ENCODE measurements around the gene TTLL9. TPM values are rescaled to one million over a fixed set of nuclear protein-coding genes. Genes with fewer than 3 reads are reported as not detected.

TTLL9 gene
- total RNA-seq, 4 donors from 2014 or later = 2.8 to 3.7 (median 3.1) TPM

GRCh38 chr20:31968291-31969126, 98.1 kb downstream of the TTLL9 start:
- WGBS, 2 donors = 1 to 5% methylated on average over 40 of the region's 57 CpGs
- DNase-seq (ENCODE audit: low spot score in 2 of 2) = peak; percentile 27 to 57
- peak in 1 of 2 donors; percentile 48 for TF ChIP-seq EP300 (IDR thresholded peaks at IDR 0.05)
- TF ChIP-seq, protein P1, sequence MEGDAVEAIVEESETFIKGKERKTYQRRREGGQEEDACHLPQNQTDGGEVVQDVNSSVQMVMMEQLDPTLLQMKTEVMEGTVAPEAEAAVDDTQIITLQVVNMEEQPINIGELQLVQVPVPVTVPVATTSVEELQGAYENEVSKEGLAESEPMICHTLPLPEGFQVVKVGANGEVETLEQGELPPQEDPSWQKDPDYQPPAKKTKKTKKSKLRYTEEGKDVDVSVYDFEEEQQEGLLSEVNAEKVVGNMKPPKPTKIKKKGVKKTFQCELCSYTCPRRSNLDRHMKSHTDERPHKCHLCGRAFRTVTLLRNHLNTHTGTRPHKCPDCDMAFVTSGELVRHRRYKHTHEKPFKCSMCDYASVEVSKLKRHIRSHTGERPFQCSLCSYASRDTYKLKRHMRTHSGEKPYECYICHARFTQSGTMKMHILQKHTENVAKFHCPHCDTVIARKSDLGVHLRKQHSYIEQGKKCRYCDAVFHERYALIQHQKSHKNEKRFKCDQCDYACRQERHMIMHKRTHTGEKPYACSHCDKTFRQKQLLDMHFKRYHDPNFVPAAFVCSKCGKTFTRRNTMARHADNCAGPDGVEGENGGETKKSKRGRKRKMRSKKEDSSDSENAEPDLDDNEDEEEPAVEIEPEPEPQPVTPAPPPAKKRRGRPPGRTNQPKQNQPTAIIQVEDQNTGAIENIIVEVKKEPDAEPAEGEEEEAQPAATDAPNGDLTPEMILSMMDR (IDR thresholded peaks at IDR 0.05) = no peak
- H3K9me3 ChIP-seq = no peaks in the 10 kb centered on the region
- H3K27ac ChIP-seq = no peak overlapping the region
- peaks cover 3 to 44% of the 10 kb centered on the region in 2 donors for H3K27me3 ChIP-seq
- H3K4me3 ChIP-seq = peak overlapping the region in 1 of 4 donors; percentile 35
- H3K36me3 ChIP-seq = no peaks in the 10 kb centered on the region
- H3K4me1 ChIP-seq = peaks cover 0 to 14% (median 0%) of the 10 kb centered on the region in 4 donors

- Histone ChIP-seq H3K36me3 (no peaks in the 10 kb centered on the region), H3K4me1 (peaks cover 0 to 16% (median 0%) of the 10 kb centered on the region in 4 donors), H3K27ac (no peak overlapping the region), H3K27me3 (peaks cover 3 to 44% of the 10 kb centered on the region in 2 donors), H3K9me3 (no peaks in the 10 kb centered on the region), H3K4me3 (no peak overlapping the region)
- no peak for DNase-seq (ENCODE audit: low spot score in 2 of 2)
- 68 to 69% methylated on average over 5 of the region's 5 CpGs for WGBS, 2 donors
- TF ChIP-seq POLR2A (IDR thresholded peaks at IDR 0.05) (no peak), EP300 (IDR thresholded peaks at IDR 0.05) (no peak)
These were observed 99.6 kb downstream of the TTLL9 start for GRCh38 chr20:31969991-31970390.

DNA sequence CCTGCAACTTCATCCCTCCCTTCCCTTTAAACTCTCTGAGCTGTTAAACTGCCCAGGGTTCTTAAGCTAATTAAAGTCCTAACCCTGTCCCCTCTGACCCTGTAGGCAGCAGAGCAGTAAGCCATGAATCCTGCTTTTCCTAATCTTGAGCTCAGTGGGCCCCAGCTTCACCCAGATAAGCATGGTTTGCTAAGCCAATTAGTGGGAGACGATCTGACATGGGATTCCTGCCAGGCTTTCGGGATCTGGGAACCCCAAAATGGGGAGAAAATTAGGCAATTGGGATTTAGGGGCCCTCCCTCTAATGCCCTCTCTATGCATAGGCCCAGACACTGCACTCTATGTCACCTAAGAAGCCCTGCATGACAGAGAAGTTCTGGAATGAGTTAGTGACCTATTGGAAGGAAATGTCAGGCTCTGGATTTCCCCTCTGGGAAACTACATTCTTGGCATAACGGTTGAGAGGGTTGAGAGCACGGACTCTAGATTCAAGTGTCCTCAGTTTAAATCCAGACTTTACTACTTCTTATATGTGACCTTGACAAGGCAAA, 102.1 kb downstream of the TTLL9 start:
- peaks cover 0 to 17% (median 0%) of the 10 kb centered on the region in 4 donors for H3K4me1 ChIP-seq
- H3K27ac ChIP-seq = no peak overlapping the region
- no peak overlapping the region for H3K4me3 ChIP-seq
- no peaks in the 10 kb centered on the region for H3K36me3 ChIP-seq
- 16 to 17% methylated on average over 4 of the region's 4 CpGs for WGBS, 2 donors
- H3K27me3 ChIP-seq = peaks cover 3 to 25% of the 10 kb centered on the region in 2 donors
- TF ChIP-seq POLR2A (IDR thresholded peaks at IDR 0.05) (no peak), EP300 (IDR thresholded peaks at IDR 0.05) (no peak)
- TF ChIP-seq, protein P1 (IDR thresholded peaks at IDR 0.05) = no peak
- DNase-seq (ENCODE audit: low spot score in 2 of 2) = no peak
- no peaks in the 10 kb centered on the region for H3K9me3 ChIP-seq

GRCh38 chr20:31974296-31974695, 103.9 kb downstream of the TTLL9 start:
- Histone ChIP-seq H3K4me1 (peaks cover 0 to 5% (median 0%) of the 10 kb centered on the region in 4 donors), H3K27ac (no peak overlapping the region), H3K4me3 (no peak overlapping the region), H3K27me3 (peaks cover 2 to 12% of the 10 kb centered on the region in 2 donors), H3K36me3 (no peaks in the 10 kb centered on the region), H3K9me3 (no peaks in the 10 kb centered on the region)
- 77 to 81% methylated on average over 2 of the region's 2 CpGs for WGBS, 2 donors
- TF ChIP-seq, protein P1 (IDR thresholded peaks at IDR 0.05) = no peak
- TF ChIP-seq POLR2A (IDR thresholded peaks at IDR 0.05) = no peak
- DNase-seq (ENCODE audit: low spot score in 2 of 2) = no peak

DNA sequence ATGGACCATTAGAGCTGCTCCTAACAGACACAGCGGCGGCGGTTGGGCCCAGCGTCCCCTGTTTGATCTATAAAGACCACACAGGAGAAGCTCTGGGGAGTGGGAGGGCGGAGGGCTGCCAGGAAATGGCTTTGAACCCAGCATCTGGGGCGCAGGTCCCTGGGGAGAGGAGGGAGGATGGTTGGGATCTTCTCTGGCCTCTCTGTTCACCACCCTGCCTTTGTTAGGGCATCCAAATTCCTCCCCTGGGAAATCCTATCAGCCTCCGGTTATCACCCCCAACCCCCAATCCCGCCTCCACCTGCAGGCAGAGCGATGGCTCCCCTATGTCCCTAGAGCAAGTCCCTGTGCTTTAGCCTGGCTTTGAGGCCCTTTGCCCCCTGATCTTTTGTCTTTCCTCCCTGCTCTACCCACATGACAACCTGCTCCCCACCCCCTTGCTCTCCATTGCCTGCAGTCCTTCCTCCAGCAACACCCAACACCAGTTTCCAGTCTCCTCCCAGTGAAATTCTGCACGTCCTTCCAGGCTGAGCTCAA, 104.6 kb downstream of the TTLL9 start:
- TF ChIP-seq, protein P1 (IDR thresholded peaks at IDR 0.05) = no peak
- TF ChIP-seq POLR2A (IDR thresholded peaks at IDR 0.05) = no peak
- no peak for TF ChIP-seq EP300 (IDR thresholded peaks at IDR 0.05)
- no peaks in the 10 kb centered on the region for H3K9me3 ChIP-seq
- H3K4me1 ChIP-seq = peaks cover 0 to 5% (median 0%) of the 10 kb centered on the region in 4 donors
- WGBS, 2 donors = 26 to 27% methylated on average over 10 of the region's 10 CpGs
- no peak overlapping the region for H3K27ac ChIP-seq
- H3K27me3 ChIP-seq = peaks cover 0 to 8% of the 10 kb centered on the region in 2 donors
- H3K4me3 ChIP-seq = no peak overlapping the region
- no peaks in the 10 kb centered on the region for H3K36me3 ChIP-seq
- no peak for DNase-seq (ENCODE audit: low spot score in 2 of 2)
